WTC11 (cell line): ENCODE data around the gene MYMK. TPM values are rescaled to one million over a fixed set of nuclear protein-coding genes. Genes with fewer than 3 reads are reported as not detected.

Experiments used
- ATAC-seq: fragments of 200-7000 bp; cut with Tn5 transposase; 2 replicates; pipeline ENCODE4 v1.10.0; 2021; ENCODE audit warnings: mild to moderate bottlenecking, moderate library complexity
- CTCF ChIA-PET: fragments of 300-600 bp; sonication (Branson Sonifier 250); formaldehyde crosslinking; loops from one replicate; lab custom pipeline; 2021; ENCODE audit warnings: antibody characterized with exemption; lab: Charles Lee
- POLR2A ChIA-PET: fragments of 350-600 bp; sonication (Branson Sonifier 250); formaldehyde crosslinking; loops from one replicate; lab custom pipeline; 2021; ENCODE audit warnings: antibody characterized with exemption; lab: Charles Lee
- DNase-seq: peaks from one replicate; pipeline ENCODE4 v3.0.0; 2021; ENCODE audit warnings: low spot score
- H3K27ac Mint-ChIP-seq: 2 replicates; pipeline ENCODE4 v1.8.0; 2021; ENCODE audit warnings: mixed read lengths
- H3K27me3 Mint-ChIP-seq: 2 replicates; pipeline ENCODE4 v1.8.0; 2021; ENCODE audit warnings: low read depth, mild to moderate bottlenecking, moderate library complexity, mixed read lengths
- H3K36me3 Mint-ChIP-seq: 2 replicates; pipeline ENCODE4 v1.8.0; 2021; ENCODE audit warnings: mixed read lengths
- H3K4me1 Mint-ChIP-seq: 2 replicates; pipeline ENCODE4 v1.8.0; 2022; ENCODE audit warnings: mixed read lengths
- H3K4me3 Mint-ChIP-seq: 2 replicates; pipeline ENCODE4 v1.8.0; 2021; ENCODE audit warnings: mild to moderate bottlenecking, moderate library complexity, mixed read lengths
- H3K9me3 Mint-ChIP-seq: 2 replicates; pipeline ENCODE4 v1.8.0; 2021; ENCODE audit warnings: mixed read lengths
- ATF1 ChIP-seq: sonication (generic); formaldehyde crosslinking; IDR thresholded peaks from 2 replicates; pipeline ENCODE4 v1.8.1; 2023; ENCODE audit warnings: mild to moderate bottlenecking, moderate library complexity, missing genetic modification reagents
- ATF6 ChIP-seq: sonication (generic); formaldehyde crosslinking; IDR thresholded peaks from 2 replicates; pipeline ENCODE4 v1.8.1; 2023; ENCODE audit warnings: mild to moderate bottlenecking, missing genetic modification reagents
- CBFB ChIP-seq: sonication (generic); formaldehyde crosslinking; IDR thresholded peaks from 2 replicates; pipeline ENCODE4 v1.8.1; 2022; ENCODE audit warnings: mild to moderate bottlenecking, low read depth, missing genetic modification reagents
- ERG ChIP-seq: fragments of 250-450 bp; sonication (Bioruptor Pico); IDR thresholded peaks from 2 replicates; pipeline ENCODE4 v1.8.0; 2021; ENCODE audit warnings: mild to moderate bottlenecking
- ETV6 ChIP-seq: sonication (generic); formaldehyde crosslinking; IDR thresholded peaks from 2 replicates; pipeline ENCODE4 v1.8.1; 2022; ENCODE audit warnings: mild to moderate bottlenecking, missing genetic modification reagents
- GABPB1 ChIP-seq: sonication (generic); formaldehyde crosslinking; IDR thresholded peaks from 2 replicates; pipeline ENCODE4 v1.8.1; 2023; ENCODE audit warnings: mild to moderate bottlenecking, missing genetic modification reagents
- JAZF1 ChIP-seq: fragments of 250-450 bp; sonication (Bioruptor Pico); IDR thresholded peaks from 2 replicates; pipeline ENCODE4 v1.9.0; 2021; ENCODE audit warnings: moderate library complexity, mild to moderate bottlenecking, inconsistent platforms
- KAT7 ChIP-seq: sonication (generic); formaldehyde crosslinking; IDR thresholded peaks from 2 replicates; pipeline ENCODE4 v1.8.1; 2023; ENCODE audit warnings: missing genetic modification reagents, mild to moderate bottlenecking, borderline replicate concordance
- MXD4 ChIP-seq: fragments of 250-450 bp; sonication (Bioruptor Pico); IDR thresholded peaks from 2 replicates; pipeline ENCODE4 v1.8.0; 2021; ENCODE audit warnings: mild to moderate bottlenecking, moderate library complexity, borderline replicate concordance
- NFE2L1 ChIP-seq: sonication (generic); formaldehyde crosslinking; IDR thresholded peaks from 2 replicates; pipeline ENCODE4 v1.8.1; 2023; ENCODE audit warnings: missing genetic modification reagents
- NR1H2 ChIP-seq: sonication (generic); formaldehyde crosslinking; IDR thresholded peaks from 2 replicates; pipeline ENCODE4 v1.9.0; 2021; ENCODE audit warnings: mild to moderate bottlenecking, moderate library complexity, missing genetic modification reagents
- OVOL2 ChIP-seq: fragments of 250-450 bp; sonication (Bioruptor Pico); IDR thresholded peaks from 2 replicates; pipeline ENCODE4 v1.9.0; 2021; ENCODE audit warnings: mild to moderate bottlenecking, borderline replicate concordance
- SOX15 ChIP-seq: fragments of 250-450 bp; sonication (Bioruptor Pico); IDR thresholded peaks from 2 replicates; pipeline ENCODE4 v1.9.0; 2021; ENCODE audit warnings: mild to moderate bottlenecking
- TCF7 ChIP-seq: sonication (generic); formaldehyde crosslinking; IDR thresholded peaks from 2 replicates; pipeline ENCODE4 v1.8.0; 2022; ENCODE audit warnings: mild to moderate bottlenecking, low read depth, missing genetic modification reagents, moderate library complexity
- ZNF121 ChIP-seq: sonication (generic); formaldehyde crosslinking; IDR thresholded peaks from 2 replicates; pipeline ENCODE4 v1.8.0; 2023; ENCODE audit warnings: missing genetic modification reagents
- ZNF263 ChIP-seq: sonication (generic); formaldehyde crosslinking; IDR thresholded peaks from 2 replicates; pipeline ENCODE4 v1.8.1; 2022; ENCODE audit warnings: low read depth, mild to moderate bottlenecking, moderate library complexity, missing genetic modification reagents
- ZNF396 ChIP-seq: fragments of 250-450 bp; sonication (Bioruptor Pico); IDR thresholded peaks from 2 replicates; pipeline ENCODE4 v1.8.0; 2021; ENCODE audit warnings: mild to moderate bottlenecking, moderate library complexity, borderline replicate concordance
- total RNA-seq: library from RNA; stranded (reverse); gene quantifications from 3 replicates; pipeline ENCODE4 v1.2.3, GENCODE V29; 2021
- TF ChIP-seq, protein P1 (sequence below): sonication (generic); formaldehyde crosslinking; IDR thresholded peaks from 2 replicates; pipeline ENCODE4 v1.8.1; 2022; ENCODE audit warnings: mild to moderate bottlenecking, missing genetic modification reagents, moderate library complexity, borderline replicate concordance
- TF ChIP-seq, protein P2 (sequence below): sonication (generic); formaldehyde crosslinking; IDR thresholded peaks from 2 replicates; pipeline ENCODE4 v1.8.1; 2023; ENCODE audit warnings: mild to moderate bottlenecking, moderate library complexity, missing genetic modification reagents
- TF ChIP-seq, protein P3 (sequence below): fragments of 200-600 bp; IDR thresholded peaks from 2 replicates; pipeline ENCODE4 v1.8.0; 2022; ENCODE audit warnings: antibody characterized with exemption
- TF ChIP-seq, protein P4 (sequence below): fragments of 250-450 bp; sonication (Bioruptor Pico); IDR thresholded peaks from 2 replicates; pipeline ENCODE4 v1.9.0; 2021; ENCODE audit warnings: moderate library complexity, mild to moderate bottlenecking, inconsistent platforms, borderline replicate concordance

The MYMK gene
- total RNA-seq, 1 experiment from 2014 or later, result not detected

DNA sequence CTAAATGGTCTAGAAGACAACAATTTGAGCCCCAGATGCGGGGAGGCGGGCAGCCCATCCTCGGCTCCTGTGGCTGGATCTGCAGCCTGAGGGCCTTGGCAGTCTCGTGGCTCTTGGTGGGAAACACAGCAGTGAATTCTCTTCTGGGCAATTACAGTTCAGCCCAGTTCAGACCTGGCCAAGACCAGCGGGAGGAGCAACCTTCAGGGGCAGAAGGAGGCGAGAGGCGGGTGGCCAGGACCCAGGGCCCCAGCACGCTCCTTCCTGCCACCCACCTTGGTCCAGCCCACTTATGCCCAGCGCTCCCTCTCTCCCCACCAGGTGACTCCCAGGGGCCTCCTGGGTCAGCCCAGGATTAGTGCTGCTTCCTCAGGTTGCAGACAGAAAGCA, 7.8 kb downstream of the MYMK start:
- ATAC-seq (no peak), DNase-seq (no peak)
- Mint-ChIP-seq H3K4me1 (0 out of 2 replicates have a peak, but pooled peaks cover 4% of the 10 kb centered on the region), H3K27me3 (no peaks in the 10 kb centered on the region), H3K4me3 (no peak overlapping the region), H3K36me3 (no peaks in the 10 kb centered on the region), H3K27ac (no peak overlapping the region), H3K9me3 (no peaks in the 10 kb centered on the region)
- POLR2A ChIA-PET, result no interaction called here
- TF ChIP-seq CBFB (no peak), TCF7 (no peak), KAT7 (CRISPR knock-in tag) (no peak)
- CTCF ChIA-PET, result interaction anchor here (0.7 kb wide), 3 partner anchors 44 to 111 kb away, joined by 3 to 5 read pairs (median 4); no protein-coding TSS in a partner anchor

DNA sequence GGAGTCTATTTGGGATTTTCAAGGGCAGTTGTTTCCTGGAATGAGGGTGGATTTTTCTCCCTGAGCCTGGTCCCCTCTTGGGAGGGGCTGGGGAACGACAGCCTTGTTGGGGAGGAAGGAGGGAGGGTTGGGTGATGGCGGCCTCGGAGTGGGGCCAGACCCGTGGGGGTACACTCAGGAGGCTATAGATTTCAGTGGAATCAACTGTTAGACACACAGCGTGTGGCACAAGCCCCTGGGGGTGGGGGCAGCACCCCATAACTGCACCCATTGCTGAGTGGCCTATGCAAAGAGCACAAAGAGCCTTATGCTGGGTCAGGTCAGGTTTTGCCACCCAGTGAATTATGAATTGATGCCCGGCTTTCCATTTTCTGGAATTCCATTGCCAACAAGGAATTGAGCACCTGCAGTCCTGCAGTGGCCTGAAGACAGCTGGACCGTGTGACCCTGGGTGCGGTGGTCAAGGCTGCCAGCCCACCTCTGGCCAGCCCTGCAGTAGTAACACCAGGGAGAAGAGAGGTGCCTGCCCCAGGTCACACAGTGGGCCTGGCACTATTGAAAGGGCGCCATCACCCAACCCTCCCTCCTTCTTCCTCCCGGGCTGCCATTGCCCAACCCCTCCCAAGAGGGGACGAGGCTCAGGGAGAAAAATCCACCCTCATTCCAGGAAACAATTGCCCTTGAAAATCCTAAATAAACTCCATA, 8.4 kb downstream of the MYMK start:
- no peak overlapping the region for H3K27ac Mint-ChIP-seq

GRCh38 chr9:133515615-133516255, 9.0 kb downstream of the MYMK start:
- ChIA-PET CTCF (interaction anchor here (0.6 kb wide), 1 partner anchor 244 kb away, joined by 3 read pairs; no protein-coding TSS in a partner anchor), POLR2A (no interaction called here)
- ATAC-seq (no peak), DNase-seq (no peak)
- H3K4me1 Mint-ChIP-seq, result 0 out of 2 replicates have a peak, but pooled peaks cover 4% of the 10 kb centered on the region
- H3K4me3 Mint-ChIP-seq, result no peak overlapping the region
- TF ChIP-seq NFE2L1 (CRISPR knock-in tag), result no peak
- no peak for TF ChIP-seq ZNF263 (CRISPR knock-in tag)
- TF ChIP-seq NR1H2 (CRISPR knock-in tag), result no peak
- no peak for TF ChIP-seq ATF6
- TF ChIP-seq, protein P1, sequence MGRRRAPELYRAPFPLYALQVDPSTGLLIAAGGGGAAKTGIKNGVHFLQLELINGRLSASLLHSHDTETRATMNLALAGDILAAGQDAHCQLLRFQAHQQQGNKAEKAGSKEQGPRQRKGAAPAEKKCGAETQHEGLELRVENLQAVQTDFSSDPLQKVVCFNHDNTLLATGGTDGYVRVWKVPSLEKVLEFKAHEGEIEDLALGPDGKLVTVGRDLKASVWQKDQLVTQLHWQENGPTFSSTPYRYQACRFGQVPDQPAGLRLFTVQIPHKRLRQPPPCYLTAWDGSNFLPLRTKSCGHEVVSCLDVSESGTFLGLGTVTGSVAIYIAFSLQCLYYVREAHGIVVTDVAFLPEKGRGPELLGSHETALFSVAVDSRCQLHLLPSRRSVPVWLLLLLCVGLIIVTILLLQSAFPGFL, result no peak
- no peak for TF ChIP-seq MXD4
- TF ChIP-seq, protein P2, sequence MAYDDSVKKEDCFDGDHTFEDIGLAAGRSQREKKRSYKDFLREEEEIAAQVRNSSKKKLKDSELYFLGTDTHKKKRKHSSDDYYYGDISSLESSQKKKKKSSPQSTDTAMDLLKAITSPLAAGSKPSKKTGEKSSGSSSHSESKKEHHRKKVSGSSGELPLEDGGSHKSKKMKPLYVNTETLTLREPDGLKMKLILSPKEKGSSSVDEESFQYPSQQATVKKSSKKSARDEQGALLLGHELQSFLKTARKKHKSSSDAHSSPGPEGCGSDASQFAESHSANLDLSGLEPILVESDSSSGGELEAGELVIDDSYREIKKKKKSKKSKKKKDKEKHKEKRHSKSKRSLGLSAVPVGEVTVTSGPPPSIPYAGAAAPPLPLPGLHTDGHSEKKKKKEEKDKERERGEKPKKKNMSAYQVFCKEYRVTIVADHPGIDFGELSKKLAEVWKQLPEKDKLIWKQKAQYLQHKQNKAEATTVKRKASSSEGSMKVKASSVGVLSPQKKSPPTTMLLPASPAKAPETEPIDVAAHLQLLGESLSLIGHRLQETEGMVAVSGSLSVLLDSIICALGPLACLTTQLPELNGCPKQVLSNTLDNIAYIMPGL (CRISPR knock-in tag), result no peak
- no peak for TF ChIP-seq SOX15
- TF ChIP-seq, protein P3, sequence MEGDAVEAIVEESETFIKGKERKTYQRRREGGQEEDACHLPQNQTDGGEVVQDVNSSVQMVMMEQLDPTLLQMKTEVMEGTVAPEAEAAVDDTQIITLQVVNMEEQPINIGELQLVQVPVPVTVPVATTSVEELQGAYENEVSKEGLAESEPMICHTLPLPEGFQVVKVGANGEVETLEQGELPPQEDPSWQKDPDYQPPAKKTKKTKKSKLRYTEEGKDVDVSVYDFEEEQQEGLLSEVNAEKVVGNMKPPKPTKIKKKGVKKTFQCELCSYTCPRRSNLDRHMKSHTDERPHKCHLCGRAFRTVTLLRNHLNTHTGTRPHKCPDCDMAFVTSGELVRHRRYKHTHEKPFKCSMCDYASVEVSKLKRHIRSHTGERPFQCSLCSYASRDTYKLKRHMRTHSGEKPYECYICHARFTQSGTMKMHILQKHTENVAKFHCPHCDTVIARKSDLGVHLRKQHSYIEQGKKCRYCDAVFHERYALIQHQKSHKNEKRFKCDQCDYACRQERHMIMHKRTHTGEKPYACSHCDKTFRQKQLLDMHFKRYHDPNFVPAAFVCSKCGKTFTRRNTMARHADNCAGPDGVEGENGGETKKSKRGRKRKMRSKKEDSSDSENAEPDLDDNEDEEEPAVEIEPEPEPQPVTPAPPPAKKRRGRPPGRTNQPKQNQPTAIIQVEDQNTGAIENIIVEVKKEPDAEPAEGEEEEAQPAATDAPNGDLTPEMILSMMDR, result no peak
- no peak for TF ChIP-seq ATF1 (CRISPR knock-in tag)
- TF ChIP-seq ETV6 (CRISPR knock-in tag), result no peak
- TF ChIP-seq ZNF396 (CRISPR knock-in tag), result no peak
- TF ChIP-seq ERG (CRISPR knock-in tag), result no peak
- TF ChIP-seq, protein P4, sequence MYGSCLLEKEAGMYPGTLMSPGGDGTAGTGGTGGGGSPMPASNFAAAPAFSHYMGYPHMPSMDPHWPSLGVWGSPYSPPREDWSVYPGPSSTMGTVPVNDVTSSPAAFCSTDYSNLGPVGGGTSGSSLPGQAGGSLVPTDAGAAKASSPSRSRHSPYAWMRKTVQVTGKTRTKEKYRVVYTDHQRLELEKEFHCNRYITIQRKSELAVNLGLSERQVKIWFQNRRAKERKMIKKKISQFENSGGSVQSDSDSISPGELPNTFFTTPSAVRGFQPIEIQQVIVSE, result no peak
- no peak for TF ChIP-seq JAZF1 (CRISPR knock-in tag)
- no peak for TF ChIP-seq OVOL2 (CRISPR knock-in tag)
- H3K27me3 Mint-ChIP-seq, result no peaks in the 10 kb centered on the region
- no peak overlapping the region for H3K27ac Mint-ChIP-seq
- H3K36me3 Mint-ChIP-seq, result no peaks in the 10 kb centered on the region
- no peaks in the 10 kb centered on the region for H3K9me3 Mint-ChIP-seq

More for the DNA sequence above, 8.4 kb downstream of the MYMK start:
- ChIA-PET POLR2A (no interaction called here), CTCF (interaction anchor here (0.6 kb wide), 1 partner anchor 243 kb away, joined by 3 read pairs; no protein-coding TSS in a partner anchor)
- Mint-ChIP-seq H3K36me3 (no peaks in the 10 kb centered on the region), H3K4me3 (no peak overlapping the region), H3K27me3 (no peaks in the 10 kb centered on the region), H3K9me3 (no peaks in the 10 kb centered on the region), H3K4me1 (0 out of 2 replicates have a peak, but pooled peaks cover 4% of the 10 kb centered on the region)
- no peak for DNase-seq
- ATAC-seq, result no peak
- TF ChIP-seq GABPB1 (CRISPR knock-in tag) (no peak), ZNF121 (CRISPR knock-in tag) (no peak)
- TF ChIP-seq, protein P1, result no peak
